Progenitor cell of endocrine pancreas (in vitro differentiated cells): ENCODE results near the gene KLKB1. TPM values are rescaled to one million over a fixed set of nuclear protein-coding genes. Genes with fewer than 3 reads are reported as not detected.

Source experiments
- DNase-seq: peaks from one replicate; pipeline ENCODE4 v3.0.0; 2021; ENCODE audit warnings: low spot score; ENCODE audit not compliant: unreplicated experiment
- H3K27ac Mint-ChIP-seq: 2 replicates; pipeline ENCODE4 v1.8.0; 2021; ENCODE audit warnings: mild to moderate bottlenecking, moderate library complexity, mixed read lengths
- H3K27me3 Mint-ChIP-seq: 2 replicates; pipeline ENCODE4 v1.8.0; 2021; ENCODE audit warnings: mixed read lengths
- H3K36me3 Mint-ChIP-seq: 2 replicates; pipeline ENCODE4 v1.8.0; 2022; ENCODE audit warnings: mixed read lengths; ENCODE audit not compliant: insufficient read depth
- H3K4me1 Mint-ChIP-seq: 2 replicates; pipeline ENCODE4 v1.8.0; 2021; ENCODE audit warnings: low read depth, mixed read lengths
- H3K4me3 Mint-ChIP-seq: 2 replicates; pipeline ENCODE4 v1.8.0; 2021; ENCODE audit warnings: low read depth, mild to moderate bottlenecking, moderate library complexity, mixed read lengths
- H3K9me3 Mint-ChIP-seq: 2 replicates; pipeline ENCODE4 v1.8.0; 2021; ENCODE audit warnings: low read depth, mixed read lengths
- total RNA-seq: library from RNA; stranded (reverse); gene quantifications from 2 replicates; pipeline ENCODE4 v1.2.1, GENCODE V29; 2021
- TF ChIP-seq, protein P1 (sequence below): fragments of 200-600 bp; sonication (generic); IDR thresholded peaks from one replicate; pipeline ENCODE4 v1.5.0; 2021; ENCODE audit warnings: antibody characterized with exemption, mild to moderate bottlenecking; ENCODE audit not compliant: unreplicated experiment

Gene KLKB1
- total RNA-seq, 1 donor from 2014 or later, result not detected

DNA sequence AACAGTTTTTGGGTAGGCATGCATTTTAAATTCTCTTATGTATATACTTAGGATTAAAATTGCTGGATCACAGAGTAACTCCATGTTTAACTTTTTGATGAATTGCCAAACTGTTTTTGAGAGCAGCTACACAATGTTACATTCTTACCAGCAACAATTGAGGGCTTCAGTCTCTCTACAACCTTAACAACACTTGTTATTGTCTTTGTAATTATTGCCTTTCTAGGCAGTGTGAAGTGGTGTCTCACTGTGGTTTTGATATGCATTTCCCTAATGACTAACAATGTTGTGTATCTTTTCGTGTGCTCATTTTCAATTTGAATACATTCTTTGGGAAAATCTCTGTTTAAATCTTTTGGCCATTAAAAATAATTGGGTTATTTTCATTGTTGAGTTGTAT lies 21.3 kb downstream of the KLKB1 start:
- Mint-ChIP-seq H3K9me3 (peaks cover 14% of the 10 kb centered on the region), H3K4me3 (no peak overlapping the region), H3K36me3 (no peaks in the 10 kb centered on the region), H3K4me1 (peaks cover 7% of the 10 kb centered on the region), H3K27ac (no peak overlapping the region), H3K27me3 (no peaks in the 10 kb centered on the region)
- TF ChIP-seq, protein P1, sequence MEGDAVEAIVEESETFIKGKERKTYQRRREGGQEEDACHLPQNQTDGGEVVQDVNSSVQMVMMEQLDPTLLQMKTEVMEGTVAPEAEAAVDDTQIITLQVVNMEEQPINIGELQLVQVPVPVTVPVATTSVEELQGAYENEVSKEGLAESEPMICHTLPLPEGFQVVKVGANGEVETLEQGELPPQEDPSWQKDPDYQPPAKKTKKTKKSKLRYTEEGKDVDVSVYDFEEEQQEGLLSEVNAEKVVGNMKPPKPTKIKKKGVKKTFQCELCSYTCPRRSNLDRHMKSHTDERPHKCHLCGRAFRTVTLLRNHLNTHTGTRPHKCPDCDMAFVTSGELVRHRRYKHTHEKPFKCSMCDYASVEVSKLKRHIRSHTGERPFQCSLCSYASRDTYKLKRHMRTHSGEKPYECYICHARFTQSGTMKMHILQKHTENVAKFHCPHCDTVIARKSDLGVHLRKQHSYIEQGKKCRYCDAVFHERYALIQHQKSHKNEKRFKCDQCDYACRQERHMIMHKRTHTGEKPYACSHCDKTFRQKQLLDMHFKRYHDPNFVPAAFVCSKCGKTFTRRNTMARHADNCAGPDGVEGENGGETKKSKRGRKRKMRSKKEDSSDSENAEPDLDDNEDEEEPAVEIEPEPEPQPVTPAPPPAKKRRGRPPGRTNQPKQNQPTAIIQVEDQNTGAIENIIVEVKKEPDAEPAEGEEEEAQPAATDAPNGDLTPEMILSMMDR, result no peak
- no peak for DNase-seq

DNA sequence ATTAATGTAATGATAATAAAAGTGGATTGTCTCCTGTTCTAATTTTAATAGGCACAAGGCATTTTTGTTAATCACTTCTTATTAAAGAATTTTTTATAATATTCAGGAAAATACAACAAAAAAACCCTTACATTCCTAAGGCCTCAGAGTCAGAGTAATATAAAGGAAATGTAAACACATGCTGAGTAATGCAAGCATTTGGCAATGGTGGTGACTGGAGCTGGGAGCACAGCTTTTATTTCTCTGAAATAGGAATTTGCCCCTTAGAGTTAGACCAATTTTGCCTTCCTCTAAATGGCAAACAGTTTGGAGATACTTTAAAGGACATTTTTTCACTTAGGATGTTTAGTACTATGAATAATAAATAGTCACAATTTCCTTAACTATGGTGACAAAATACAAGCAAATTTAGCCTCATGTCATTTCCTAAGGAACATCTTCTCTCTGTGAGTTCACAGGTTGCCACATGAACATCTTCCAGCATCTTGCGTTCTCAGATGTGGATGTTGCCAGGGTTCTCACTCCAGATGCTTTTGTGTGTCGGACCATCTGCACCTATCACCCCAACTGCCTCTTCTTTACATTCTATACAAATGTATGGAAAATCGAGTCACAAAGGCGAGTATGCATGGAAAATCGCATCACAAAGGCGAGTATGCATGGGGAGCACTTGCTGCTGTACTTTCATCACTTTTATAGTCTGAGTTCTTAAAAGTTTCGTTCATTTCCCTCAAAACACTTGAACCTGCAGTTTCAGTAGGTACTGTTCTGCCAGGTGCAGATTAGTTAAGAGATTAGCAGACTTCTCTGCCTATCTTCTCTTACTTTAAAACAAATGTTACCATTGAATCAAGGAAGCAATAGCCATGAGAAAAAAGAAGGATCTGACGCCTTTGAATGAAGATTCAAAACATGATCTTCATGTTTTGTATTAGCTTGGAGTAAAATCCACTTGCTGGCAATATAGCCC lies 22.8 kb downstream of the KLKB1 start:
- H3K9me3 Mint-ChIP-seq, result peaks cover 14% of the 10 kb centered on the region
- no peak for DNase-seq
- H3K4me3 Mint-ChIP-seq, result no peak overlapping the region
- peaks cover 7% of the 10 kb centered on the region for H3K4me1 Mint-ChIP-seq
- TF ChIP-seq, protein P1, result no peak
- H3K27me3 Mint-ChIP-seq, result no peaks in the 10 kb centered on the region
- no peak overlapping the region for H3K27ac Mint-ChIP-seq
- no peaks in the 10 kb centered on the region for H3K36me3 Mint-ChIP-seq

DNA sequence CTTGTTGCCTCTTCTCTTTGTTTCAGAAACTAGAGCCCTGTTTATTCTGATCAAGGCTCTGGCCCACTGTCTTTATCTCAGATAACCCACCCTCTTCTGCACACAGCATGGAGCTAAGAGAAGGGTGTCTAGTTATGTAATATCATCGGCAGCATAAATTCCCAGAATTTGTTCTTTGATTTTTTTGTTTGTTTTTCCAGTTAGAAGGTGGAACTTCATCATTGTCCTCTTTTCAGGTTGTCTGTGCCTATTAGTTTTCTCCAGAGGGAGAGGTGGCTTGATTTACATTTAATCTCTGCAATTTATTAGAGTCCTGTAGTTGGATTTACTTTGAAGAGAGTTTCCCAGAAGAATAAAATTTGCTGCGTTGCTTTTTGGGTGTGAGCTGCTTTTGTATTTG lies 23.5 kb downstream of the KLKB1 start:
- Mint-ChIP-seq H3K4me3 (no peak overlapping the region), H3K4me1 (peaks cover 7% of the 10 kb centered on the region), H3K36me3 (no peaks in the 10 kb centered on the region), H3K27ac (no peak overlapping the region), H3K27me3 (no peaks in the 10 kb centered on the region), H3K9me3 (peaks cover 14% of the 10 kb centered on the region)
- no peak for DNase-seq
- TF ChIP-seq, protein P1, result no peak

DNA sequence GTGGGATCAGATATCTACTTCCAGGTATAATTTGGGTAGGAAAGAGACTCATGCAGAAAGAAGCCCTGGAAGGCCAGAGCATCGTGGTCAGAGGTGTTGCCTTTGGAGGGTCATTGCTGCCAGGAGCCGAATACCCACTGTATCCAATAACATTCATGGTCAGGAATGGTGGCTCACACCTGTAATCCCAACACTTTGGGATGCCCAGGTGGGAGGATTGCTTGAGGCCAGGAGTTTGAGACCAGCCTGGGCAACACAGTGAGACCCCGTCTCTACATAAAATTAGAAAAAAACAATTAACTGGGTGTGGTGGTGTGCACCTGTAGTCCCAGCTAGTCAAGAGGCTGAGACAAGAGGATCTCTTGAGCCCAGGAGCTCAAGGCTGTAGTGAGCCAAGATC lies 27.8 kb downstream of the KLKB1 start:
- H3K36me3 Mint-ChIP-seq, result no peaks in the 10 kb centered on the region
- H3K4me3 Mint-ChIP-seq, result no peak overlapping the region

DNA sequence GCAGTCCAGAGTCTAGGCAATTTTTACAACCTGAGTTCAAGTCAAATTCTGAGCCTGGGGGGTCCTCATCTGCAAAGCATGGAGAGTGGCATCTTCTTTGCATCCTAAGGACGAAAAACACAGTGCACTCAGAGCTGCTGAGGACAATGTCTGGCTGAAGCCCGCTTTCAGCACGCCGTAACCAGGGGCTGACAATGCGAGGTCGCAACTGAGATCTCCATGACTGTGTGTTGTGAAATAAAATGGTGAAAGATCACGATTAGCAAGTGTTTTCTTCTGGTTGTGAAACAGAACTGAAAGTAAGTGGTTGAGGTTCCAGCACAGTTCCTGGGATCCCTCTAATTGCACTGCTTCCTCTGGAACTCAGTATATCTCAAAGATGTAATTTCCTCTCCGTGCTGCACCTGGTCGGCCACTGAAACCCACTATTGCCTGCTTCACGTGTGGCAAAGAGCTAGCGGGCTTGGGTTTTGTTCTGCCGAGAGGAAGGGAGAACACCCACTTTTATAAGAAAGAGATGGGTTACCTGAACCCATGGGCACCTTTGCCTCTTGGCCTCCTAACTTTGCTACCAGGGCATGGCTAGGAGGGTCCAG lies 31.0 kb downstream of the KLKB1 start:
- H3K4me1 Mint-ChIP-seq, result peaks cover 11% of the 10 kb centered on the region
- TF ChIP-seq, protein P1, result no peak
- no peak overlapping the region for H3K4me3 Mint-ChIP-seq
- no peaks in the 10 kb centered on the region for H3K36me3 Mint-ChIP-seq
- no peak for DNase-seq
- no peaks in the 10 kb centered on the region for H3K27me3 Mint-ChIP-seq
- H3K27ac Mint-ChIP-seq, result no peak overlapping the region
- H3K9me3 Mint-ChIP-seq, result no peaks in the 10 kb centered on the region

More for the DNA sequence above, 27.8 kb downstream of the KLKB1 start:
- Mint-ChIP-seq H3K27me3 (no peaks in the 10 kb centered on the region), H3K4me1 (peaks cover 8% of the 10 kb centered on the region), H3K27ac (no peak overlapping the region), H3K9me3 (no peaks in the 10 kb centered on the region)
- no peak for DNase-seq
- TF ChIP-seq, protein P1, result no peak
